Peyer's patch (tissue), 4 donors: ENCODE results near the gene FCRL3.

Experiments used
- CTCF ChIP-seq, 6 experiments: fragments of 450-650 bp in 4 of 6; fragments of 200-600 bp in 2 of 6; sonication (generic) in 1 of 6; IDR thresholded peaks; one replicate each; pipeline ENCODE4 v1.5.1; 2017 to 2019; ENCODE audit warnings: antibody characterized with exemption in 6 of 6, mild to moderate bottlenecking in 3 of 6, moderate library complexity in 1 of 6
- POLR2A ChIP-seq, 2 donors: fragments of 450-650 bp; IDR thresholded peaks; one replicate each; pipeline ENCODE4 v1.5.1; 2017; ENCODE audit warnings: antibody characterized with exemption in 2 of 2, mild to moderate bottlenecking in 2 of 2, moderate library complexity in 2 of 2

- TF ChIP-seq CTCF (IDR thresholded peaks at IDR 0.05) (no peak), POLR2A (IDR thresholded peaks at IDR 0.05) (no peak)
Measured at GRCh38 chr1:157721985-157722384, 21.4 kb upstream of the FCRL3 start.
